Activated CD4-positive, alpha-beta T cell treated with anti-CD3 and anti-CD28 coated beads, Interleukin-2, Interleukin-4, amounts not matched to agents 100 ng/mL and 50 ng/mL, durations not matched to agents 16 hours and 8 hours (primary cell): Measurements from ENCODE around the gene KLRG1.
A peak's percentile ranks its signal among the peaks of the same experiment; 100 is the strongest.

Experiments
- DNase-seq: peaks from one replicate; pipeline ENCODE4 v3.0.0-alpha.2; 2020; ENCODE audit warnings: low spot score

Gene KLRG1

GRCh38 chr12:8987163-8987562 is 2.2 kb upstream of the KLRG1 start:
- no peak for DNase-seq

DNA sequence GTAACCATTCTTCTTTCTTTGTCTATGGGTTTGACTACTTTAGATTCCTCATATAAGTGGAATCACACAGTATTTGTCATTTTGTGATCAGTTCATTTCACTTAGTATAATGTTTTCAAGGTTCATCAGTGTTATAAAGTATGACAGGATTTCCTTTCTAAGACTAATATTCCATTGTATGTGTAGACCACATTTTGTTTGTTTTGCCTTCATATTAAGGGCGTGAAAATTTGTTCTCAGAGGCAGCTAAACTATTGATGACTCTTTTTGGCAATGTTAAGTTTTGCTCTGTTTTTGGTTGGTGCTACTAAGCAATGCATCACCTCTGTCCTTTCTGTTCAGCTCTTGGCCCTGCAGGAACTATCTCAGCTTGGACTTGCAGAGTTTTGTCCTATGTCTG is 1.7 kb upstream of the KLRG1 start:
- DNase-seq = peak; percentile 30

DNA sequence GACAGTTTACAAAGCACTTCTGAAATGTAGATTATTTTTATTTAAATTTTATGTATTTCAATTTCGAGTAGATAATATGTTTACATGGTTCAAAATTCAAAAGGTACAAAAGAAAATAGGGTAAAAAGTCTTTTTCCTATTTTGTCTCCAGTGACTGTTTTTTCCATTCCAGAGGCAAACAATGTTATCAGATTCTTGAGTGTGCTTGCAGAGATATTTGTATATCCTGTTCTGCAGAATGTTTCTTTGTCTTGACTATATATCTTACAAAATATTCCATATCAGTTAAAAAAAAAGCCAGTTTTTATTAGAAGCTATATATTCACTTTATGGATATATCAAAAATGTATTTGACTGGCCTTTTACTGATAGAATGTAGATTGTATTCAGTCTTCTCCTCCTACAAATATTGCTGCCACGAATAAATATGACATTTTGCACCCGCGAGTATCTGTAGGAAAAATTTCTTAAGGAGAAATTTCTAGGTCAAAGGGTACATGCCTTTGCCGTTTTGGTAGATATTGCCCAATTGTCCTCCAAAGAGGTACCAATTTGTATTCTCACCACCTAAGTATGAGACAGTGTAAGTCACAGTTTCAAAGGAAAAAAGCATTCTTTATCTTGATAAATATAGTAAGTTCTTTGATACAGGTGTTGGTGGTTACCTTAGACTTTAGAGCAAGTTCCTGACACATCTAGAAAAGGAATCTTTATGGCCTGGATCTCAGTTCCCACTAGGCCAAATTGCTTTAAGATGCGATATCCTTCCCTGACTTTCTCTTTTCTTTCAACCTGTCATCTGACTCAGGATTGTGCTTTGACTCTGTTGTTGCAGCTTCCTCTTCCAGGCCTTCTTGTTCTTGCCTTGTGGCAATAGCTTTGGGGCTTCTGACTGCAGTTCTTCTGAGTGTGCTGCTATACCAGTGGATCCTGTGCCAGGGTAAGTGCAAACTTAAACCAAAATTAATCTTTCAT is 2.3 kb downstream of the KLRG1 start:
- no peak for DNase-seq

- DNase-seq = no peak
Measured at GRCh38 chr12:8993827-8994226, 4.5 kb downstream of the KLRG1 start.

DNA sequence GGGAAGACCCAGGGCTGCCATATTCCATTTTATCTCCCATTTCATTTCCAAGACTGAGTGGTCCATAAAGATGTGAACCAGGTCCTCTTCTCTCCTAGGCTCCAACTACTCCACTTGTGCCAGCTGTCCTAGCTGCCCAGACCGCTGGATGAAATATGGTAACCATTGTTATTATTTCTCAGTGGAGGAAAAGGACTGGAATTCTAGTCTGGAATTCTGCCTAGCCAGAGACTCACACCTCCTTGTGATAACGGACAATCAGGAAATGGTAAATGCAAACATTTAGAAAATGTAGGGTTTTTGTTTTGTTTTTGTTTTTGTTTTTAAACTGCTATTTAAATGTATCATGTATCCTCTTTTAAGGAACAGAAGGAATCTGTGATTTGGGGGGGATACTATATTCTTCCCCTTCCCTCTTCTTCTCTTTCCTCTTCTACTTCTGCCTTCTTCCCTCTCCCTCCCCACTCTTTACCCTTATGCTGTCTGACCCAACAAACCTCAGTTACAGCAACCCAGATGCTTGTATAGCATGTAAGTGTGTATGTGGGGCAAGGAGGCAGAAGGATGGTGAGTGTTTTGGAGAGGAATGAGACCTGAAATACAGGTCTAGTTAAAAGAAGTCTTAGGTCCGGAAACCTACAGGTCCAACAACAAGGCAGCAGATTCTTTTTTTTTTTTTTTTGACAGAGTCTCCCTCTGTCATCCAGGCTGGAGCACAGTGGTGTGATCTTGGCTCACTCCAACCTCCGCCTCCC is 5.9 kb downstream of the KLRG1 start:
- no peak for DNase-seq

GRCh38 chr12:8996682-8997405 is 7.5 kb downstream of the KLRG1 start:
- DNase-seq = peak; percentile 84

DNA sequence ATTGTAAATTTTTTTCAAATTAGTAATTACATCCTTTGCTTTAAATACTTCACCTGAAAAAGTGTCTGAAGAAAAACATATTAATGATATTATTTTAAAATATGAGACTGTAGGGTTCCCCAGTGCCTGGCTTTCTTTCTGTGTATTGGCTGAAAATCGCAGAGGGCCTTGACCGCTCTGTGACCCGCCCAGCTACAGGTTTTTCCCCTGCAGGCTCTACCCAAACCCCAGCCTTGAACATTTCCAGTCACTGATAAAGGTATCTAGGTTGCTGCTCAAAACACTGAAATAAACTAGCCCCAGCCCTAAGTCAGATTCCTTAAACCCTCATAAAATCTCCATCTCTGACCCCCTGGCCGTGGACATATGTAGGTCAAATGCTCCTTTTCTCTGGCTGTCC is 11.9 kb downstream of the KLRG1 start:
- DNase-seq = no peak

GRCh38 chr12:9002335-9002734 is 13.0 kb downstream of the KLRG1 start:
- DNase-seq = no peak

GRCh38 chr12:9022592-9022991 is 33.2 kb downstream of the KLRG1 start:
- no peak for DNase-seq

- DNase-seq = no peak
Measured at GRCh38 chr12:9024512-9024911, 35.2 kb downstream of the KLRG1 start.

DNA sequence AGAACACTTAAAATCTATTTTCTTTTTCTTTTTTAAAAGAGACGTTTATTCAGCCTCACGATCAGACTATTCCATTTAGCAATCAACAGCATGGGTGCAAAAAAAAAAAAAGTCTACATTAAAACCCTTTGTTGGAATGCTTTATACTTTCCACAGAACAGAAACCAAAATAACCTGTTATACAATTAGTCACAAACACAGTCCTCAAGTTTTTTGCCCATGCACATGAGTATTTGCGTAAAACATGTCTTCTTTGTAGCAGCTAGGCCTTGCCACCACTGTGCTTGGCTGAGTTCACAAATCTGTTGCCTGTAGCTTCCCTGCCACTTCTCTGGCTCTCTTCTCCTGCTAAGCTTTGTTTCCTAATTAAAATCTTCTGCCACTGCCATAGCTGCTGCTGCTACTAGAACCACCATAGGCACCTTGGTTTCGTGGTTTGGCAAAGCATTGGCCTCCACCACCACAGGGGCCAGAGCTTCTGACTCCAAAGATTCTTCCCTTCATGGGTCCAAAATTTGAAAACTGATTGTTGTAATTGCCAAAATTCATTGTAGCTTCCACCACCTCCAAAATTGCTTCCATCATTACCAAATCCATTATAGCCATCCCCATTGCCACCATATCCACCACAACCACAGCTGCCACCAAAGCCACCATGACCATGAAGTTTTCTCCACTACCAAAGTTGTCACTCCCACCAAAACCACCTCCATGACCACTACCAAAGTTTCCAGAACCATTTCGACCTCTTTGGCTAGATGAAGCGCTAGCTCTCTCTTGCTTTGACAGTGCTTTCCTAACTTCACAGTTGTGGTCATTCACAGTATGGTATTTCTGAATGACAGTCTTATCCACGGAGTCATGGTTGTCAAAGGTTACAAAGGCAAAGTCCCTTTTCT is 38.1 kb downstream of the KLRG1 start:
- peak; percentile 46 for DNase-seq

DNA sequence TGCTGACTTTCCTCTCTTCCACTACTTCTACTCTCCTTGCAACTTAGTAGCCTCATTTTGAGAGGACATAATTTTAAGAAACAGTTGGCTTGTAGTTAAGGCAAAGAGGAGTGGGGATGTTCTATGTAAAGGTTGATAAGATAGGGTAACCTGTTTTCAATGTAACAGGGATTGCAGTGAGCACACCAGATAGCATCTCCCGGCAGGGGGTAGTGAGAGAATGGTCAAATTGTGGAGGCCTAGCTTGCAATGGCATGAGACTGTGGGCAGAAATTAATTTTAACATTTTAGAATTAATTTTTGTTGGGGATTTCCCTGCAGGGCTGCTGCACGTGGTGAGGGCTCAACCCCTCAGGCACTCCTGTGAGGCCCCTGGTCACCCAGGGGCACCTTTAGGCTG is 41.4 kb downstream of the KLRG1 start:
- DNase-seq = no peak

GRCh38 chr12:9032202-9032964 is 43.0 kb downstream of the KLRG1 start:
- no peak for DNase-seq

- no peak for DNase-seq
Measured at GRCh38 chr12:9033265-9033887, 44.0 kb downstream of the KLRG1 start.

GRCh38 chr12:9034095-9034494 is 44.7 kb downstream of the KLRG1 start:
- DNase-seq = no peak

DNA sequence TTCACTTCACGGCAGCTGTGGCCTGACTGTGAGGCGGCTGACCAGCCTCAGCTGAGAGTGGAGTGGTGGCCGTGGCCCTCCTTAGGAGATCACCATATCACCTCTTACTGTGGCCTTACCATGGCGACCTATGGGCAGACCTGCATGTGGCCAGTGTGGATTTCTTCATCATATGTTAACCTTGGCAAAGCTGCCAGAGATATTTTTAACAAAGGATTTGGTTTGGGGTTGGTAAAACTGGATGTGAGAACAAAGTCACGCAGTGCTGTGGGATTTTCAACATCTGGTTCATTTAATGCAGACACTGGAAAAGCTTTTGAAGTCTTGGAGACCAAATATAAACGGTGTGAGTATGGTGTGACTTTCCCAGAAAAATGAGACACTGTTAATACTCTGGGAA is 46.9 kb downstream of the KLRG1 start:
- DNase-seq = no peak

GRCh38 chr12:9037431-9037830 is 48.1 kb downstream of the KLRG1 start:
- no peak for DNase-seq

GRCh38 chr12:9039397-9039977 is 50.1 kb downstream of the KLRG1 start:
- DNase-seq = peak; percentile 66

DNA sequence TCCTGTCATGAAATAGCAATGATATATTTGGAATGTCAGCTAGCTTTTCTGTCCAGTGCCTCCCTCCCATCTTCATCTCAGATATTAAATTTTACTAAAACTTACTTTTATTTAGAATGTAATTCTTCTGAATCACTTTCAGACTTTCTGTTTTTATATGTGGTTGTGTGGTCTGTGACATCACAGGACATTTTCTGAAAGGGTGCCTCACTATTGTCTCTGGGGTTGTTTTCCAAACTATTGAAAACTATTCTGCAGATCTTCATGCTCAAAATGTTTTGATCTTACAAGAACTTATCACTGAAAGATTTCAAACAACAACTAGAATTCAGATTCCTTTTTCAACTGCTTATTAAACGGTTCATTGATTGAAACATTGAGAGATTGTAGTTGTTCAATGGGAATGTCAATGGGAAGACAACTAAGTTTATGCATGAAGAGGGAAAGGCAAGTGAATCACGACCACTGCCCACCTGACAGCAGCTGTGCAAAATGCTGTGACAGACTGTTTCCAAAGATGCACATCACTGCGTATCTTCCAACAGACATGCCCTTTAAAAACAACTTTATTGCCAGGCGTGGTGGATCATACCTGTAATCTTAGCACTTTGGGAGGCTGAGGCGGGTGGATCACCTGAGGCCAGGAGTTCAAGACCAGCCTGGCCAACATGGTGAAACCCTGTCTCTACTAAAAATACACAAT is 51.3 kb downstream of the KLRG1 start:
- no peak for DNase-seq
